SK-N-SH (cell line): ENCODE data around the gene FBH1. TPM values are rescaled to one million over a fixed set of nuclear protein-coding genes. Genes with fewer than 3 reads are reported as not detected.
A peak's percentile ranks its signal among the peaks of the same experiment; 100 is the strongest.

ENCODE experiments used
- CTCF ChIA-PET: fragments of 300-600, 350-600 bp; formaldehyde crosslinking; extraction: SDS; loops from one replicate; lab custom pipeline; 2021; lab: Yijun Ruan, JAX
- POLR2A ChIA-PET: fragments of 350-600 bp; sonication (Branson Sonifier 250); formaldehyde crosslinking; extraction: SDS; loops from one replicate; lab custom pipeline; 2020; ENCODE audit warnings: antibody characterized with exemption, inconsistent platforms; lab: Yijun Ruan, JAX
- DNase-seq: peaks from one replicate; pipeline ENCODE4 v3.0.0; 2012
- H2AFZ ChIP-seq: fragments of 200-600 bp; sonication (generic); 2 replicates; pipeline ENCODE4 v1.8.1; 2016; ENCODE audit warnings: antibody characterized with exemption, mild to moderate bottlenecking, low read depth
- H3F3A ChIP-seq: fragments of 200-600 bp; sonication (generic); replicated peaks from 2 replicates; pipeline ENCODE3; 2016; ENCODE audit warnings: antibody characterized with exemption, mild to moderate bottlenecking; ENCODE audit not compliant: insufficient read depth
- H3K27ac ChIP-seq, 2 experiments: fragments of 200-500 bp in 1 of 2; fragments of 200-600 bp in 1 of 2; sonication (Bioruptor generic) in 1 of 2; sonication (generic), shearing (Covaris generic) in 1 of 2; 2 replicates each; pipeline versions ENCODE4 v1.5.1 to v1.6.1; 2014 to 2016; ENCODE audit warnings: low read depth in 2 of 2, inconsistent platforms in 1 of 2, low read length in 1 of 2, mild to moderate bottlenecking in 1 of 2, mixed read lengths in 1 of 2
- H3K27me3 ChIP-seq: fragments of 200-600 bp; sonication (generic), shearing (Covaris generic); 2 replicates; pipeline ENCODE4 v1.6.1; 2016; ENCODE audit warnings: mixed run types; ENCODE audit not compliant: insufficient read depth
- H3K36me3 ChIP-seq, 2 experiments: fragments of 200-500 bp in 1 of 2; fragments of 200-600 bp in 1 of 2; sonication (Bioruptor generic) in 1 of 2; sonication (generic) in 1 of 2; replicated peaks in 1 of 2; 2 replicates each; pipeline versions ENCODE3 to v1.5.1; 2014 to 2016; ENCODE audit warnings: low read length in 1 of 2, mild to moderate bottlenecking in 1 of 2; ENCODE audit not compliant: insufficient read depth in 2 of 2, control insufficient read depth in 1 of 2
- H3K4me1 ChIP-seq, 2 experiments: fragments of 200-500 bp in 1 of 2; fragments of 200-600 bp in 1 of 2; sonication (Bioruptor generic) in 1 of 2; sonication (generic), shearing (Covaris generic) in 1 of 2; 2 replicates each; pipeline versions ENCODE4 v1.5.1 to v1.6.1; 2014 to 2016; ENCODE audit warnings: low read depth in 1 of 2, low read length in 1 of 2, mixed run types in 1 of 2; ENCODE audit not compliant: insufficient read depth in 2 of 2, control insufficient read depth in 1 of 2
- H3K4me2 ChIP-seq: fragments of 200-600 bp; sonication (generic), shearing (Covaris generic); 2 replicates; pipeline ENCODE4 v1.6.1; 2017; ENCODE audit warnings: mixed run types
- H3K4me3 ChIP-seq, 2 experiments: fragments of 200-500 bp in 1 of 2; fragments of 200-600 bp in 1 of 2; sonication (Bioruptor generic) in 1 of 2; sonication (generic), shearing (Covaris generic) in 1 of 2; 2 replicates each; pipeline versions ENCODE4 v1.5.1 to v1.8.1; 2014 to 2016; ENCODE audit warnings: low read depth in 2 of 2, inconsistent platforms in 1 of 2, low read length in 1 of 2, mild to moderate bottlenecking in 1 of 2, mixed read lengths in 1 of 2, moderate library complexity in 1 of 2
- H3K79me2 ChIP-seq: fragments of 200-600 bp; sonication (generic); 2 replicates; pipeline ENCODE4 v1.8.1; 2017; ENCODE audit warnings: mild to moderate bottlenecking; ENCODE audit not compliant: insufficient read depth
- H3K9ac ChIP-seq: fragments of 200-600 bp; sonication (generic); 2 replicates; pipeline ENCODE4 v1.6.1; 2017; ENCODE audit warnings: mixed run types
- H3K9me2 ChIP-seq: fragments of 200-600 bp; sonication (generic); 2 replicates; pipeline ENCODE4 v1.6.1; 2017; ENCODE audit warnings: mixed run types
- H3K9me3 ChIP-seq: fragments of 200-600 bp; sonication (generic); 2 replicates; pipeline ENCODE4 v1.6.1; 2017; ENCODE audit warnings: mixed run types, mild to moderate bottlenecking, moderate library complexity
- H4K20me1 ChIP-seq: fragments of 200-600 bp; sonication (generic); 2 replicates; pipeline ENCODE4 v1.6.1; 2017; ENCODE audit warnings: mild to moderate bottlenecking, mixed run types; ENCODE audit not compliant: insufficient read depth
- CTCF ChIP-seq: fragments of 200-600 bp; sonication (generic); IDR thresholded peaks from 2 replicates; pipeline ENCODE4 v1.6.1; 2017; ENCODE audit warnings: antibody characterized with exemption, mild to moderate bottlenecking, moderate library complexity
- EP300 ChIP-seq, 2 experiments: IDR thresholded peaks; 2 replicates each; pipeline versions ENCODE4 v1.4.0 to v1.6.1; 2012; ENCODE audit warnings: borderline replicate concordance in 1 of 2, low read depth in 1 of 2, low read length in 1 of 2
- GABPA ChIP-seq: IDR thresholded peaks from 2 replicates; pipeline ENCODE4 v1.4.0; 2012; ENCODE audit warnings: low read depth, mild to moderate bottlenecking
- IRF3 ChIP-seq: fragments of 150-350 bp; IDR thresholded peaks from 2 replicates; pipeline ENCODE4 v1.6.1; 2016; ENCODE audit warnings: mild to moderate bottlenecking, low read depth, low read length
- MAX ChIP-seq: IDR thresholded peaks from 2 replicates; pipeline ENCODE4 v1.4.0; 2012; ENCODE audit warnings: low read depth
- PBX3 ChIP-seq: IDR thresholded peaks from 2 replicates; pipeline ENCODE4; 2012
- POLR2AphosphoS5 ChIP-seq: IDR thresholded peaks from 2 replicates; pipeline ENCODE4 v1.6.1; 2012; ENCODE audit warnings: low read depth, low read length
- RAD21 ChIP-seq: IDR thresholded peaks from 2 replicates; pipeline ENCODE4 v1.6.1; 2012; ENCODE audit warnings: mild to moderate bottlenecking, low read length
- RCOR1 ChIP-seq: fragments of 150-350 bp; IDR thresholded peaks from 2 replicates; pipeline ENCODE4 v1.6.1; 2017; ENCODE audit warnings: antibody characterized with exemption, low read length
- RFX5 ChIP-seq: IDR thresholded peaks from 2 replicates; pipeline ENCODE4 v1.6.1; 2012; ENCODE audit warnings: mild to moderate bottlenecking, improper control_type of control experiment, low read length
- SIN3A ChIP-seq: IDR thresholded peaks from 2 replicates; pipeline ENCODE4 v1.6.1; 2012; ENCODE audit warnings: low read depth, mild to moderate bottlenecking, low read length, moderate library complexity, borderline replicate concordance
- SMC3 ChIP-seq: IDR thresholded peaks from 2 replicates; pipeline ENCODE4 v1.6.1; 2012; ENCODE audit warnings: low read depth, low read length, improper control_type of control experiment
- USF1 ChIP-seq: IDR thresholded peaks from 2 replicates; pipeline ENCODE4 v1.4.0; 2012; ENCODE audit warnings: low read depth, borderline replicate concordance
- YY1 ChIP-seq: IDR thresholded peaks from 2 replicates; pipeline ENCODE4 v1.4.0; 2012; ENCODE audit warnings: low read depth, mild to moderate bottlenecking
- WGBS: methylation state at CpG from one replicate; pipeline ENCODE4 v1.1.6; 2017; ENCODE audit warnings: low lambda C conversion rate; 5-methylcytosine and 5-hydroxymethylcytosine counted together
- polyA plus RNA-seq, 3 experiments: library from polyadenylated mRNA; depleted of rRNA; stranded (reverse); fragments of >200 nt; gene quantifications; 2 replicates each; pipeline ENCODE4 v1.2.3, GENCODE V29; 2012

Gene FBH1
- polyA plus RNA-seq, 1 of the 3 experiments (the other 2 are of a cell fraction) = 60.9 TPM

- no peak overlapping the region for H3K9ac ChIP-seq
- H4K20me1 ChIP-seq = no peaks in the 10 kb centered on the region
- H3K9me2 ChIP-seq = no peaks in the 10 kb centered on the region
- no peak overlapping the region for H3K4me3 ChIP-seq
- no peaks in the 10 kb centered on the region for H3K9me3 ChIP-seq
- H2AFZ ChIP-seq = no peak overlapping the region
- 71% methylated on average over 5 of the region's 6 CpGs for WGBS
- H3F3A ChIP-seq = peaks cover 24% of the 10 kb centered on the region
- H3K27me3 ChIP-seq = no peaks in the 10 kb centered on the region
- DNase-seq = peak; percentile 49
- CTCF ChIA-PET = interaction anchor here (0.8 kb wide), 1 partner anchor 15 kb away, joined by 3 read pairs; no protein-coding TSS in a partner anchor
- TF ChIP-seq MAX = no peak
- no peak for TF ChIP-seq POLR2AphosphoS5
- TF ChIP-seq RFX5 = no peak
- TF ChIP-seq IRF3 = no peak
- no peak for TF ChIP-seq RCOR1
- no peak for TF ChIP-seq EP300 (IDR thresholded peaks at IDR 0.05; ENCODE audit: borderline replicate concordance in 1 of 2, low read depth in 1 of 2, low read length in 1 of 2)
- TF ChIP-seq USF1 = no peak
- TF ChIP-seq YY1 = no peak
- no peak for TF ChIP-seq GABPA
- no peak for TF ChIP-seq PBX3
- no peak for TF ChIP-seq SIN3A
- H3K36me3 ChIP-seq = no peaks in the 10 kb centered on the region
- H3K4me2 ChIP-seq = no peak overlapping the region
- no peaks in the 10 kb centered on the region for H3K79me2 ChIP-seq
- no peak overlapping the region for H3K27ac ChIP-seq
- peaks cover 3 to 23% of the 10 kb centered on the region in 2 experiments; a peak in 3 of 4 replicates for H3K4me1 ChIP-seq
- POLR2A ChIA-PET = no interaction called here
These were observed 58.2 kb downstream of the FBH1 start for GRCh38 chr10:5948208-5948585.

GRCh38 chr10:5949009-5949759 lies 59.1 kb downstream of the FBH1 start:
- no peaks in the 10 kb centered on the region for H4K20me1 ChIP-seq
- no peaks in the 10 kb centered on the region for H3K79me2 ChIP-seq
- no peaks in the 10 kb centered on the region for H3K27me3 ChIP-seq
- H3K4me3 ChIP-seq = no peak overlapping the region; a peak in 1 of 4 replicates
- ChIA-PET POLR2A (no interaction called here), CTCF (interaction anchor here (0.8 to 2.1 kb wide), 4 partner anchors 10 to 453 kb away, joined by 3 to 7 read pairs (median 3); no protein-coding TSS in a partner anchor)
- peaks cover 15% of the 10 kb centered on the region for H3F3A ChIP-seq
- TF ChIP-seq SMC3 (peak; percentile 48), YY1 (no peak), RAD21 (peak; percentile 73), CTCF (peak; percentile 64)
- no peak overlapping the region for H3K4me2 ChIP-seq
- no peaks in the 10 kb centered on the region for H3K9me3 ChIP-seq
- no peaks in the 10 kb centered on the region for H3K9me2 ChIP-seq
- 72% methylated on average over 14 of the region's 14 CpGs for WGBS
- no peak overlapping the region for H3K9ac ChIP-seq
- H3K27ac ChIP-seq = no peak overlapping the region
- no peak overlapping the region for H2AFZ ChIP-seq
- peak; percentile 65 for DNase-seq
- H3K36me3 ChIP-seq = no peaks in the 10 kb centered on the region
- peaks cover 3 to 17% of the 10 kb centered on the region in 2 experiments; a peak in 3 of 4 replicates for H3K4me1 ChIP-seq
